SK-N-MC (cell line): ENCODE data around the gene SIX5.

Experiments used
- DNase-seq: peaks from one replicate; pipeline ENCODE4 v3.0.0-alpha.2; 2011; ENCODE audit warnings: low read depth, low spot score
- H3K27ac ChIP-seq: fragments of 200-600 bp; sonication (generic); 2 replicates; pipeline ENCODE4 v1.5.1; 2016; ENCODE audit warnings: mixed run types
- H3K36me3 ChIP-seq: fragments of 200-600 bp; sonication (generic); 2 replicates; pipeline ENCODE4 v1.6.1; 2017; ENCODE audit warnings: antibody characterized with exemption, low read length, mixed read lengths; ENCODE audit not compliant: insufficient read depth
- H3K4me3 ChIP-seq: fragments of 200-600 bp; sonication (generic); 2 replicates; pipeline ENCODE4 v1.5.1; 2016
- H3K9ac ChIP-seq: fragments of 200-600 bp; sonication (generic); 2 replicates; pipeline ENCODE4 v1.8.0; 2017; ENCODE audit warnings: mixed run types, mixed read lengths; ENCODE audit not compliant: insufficient read length
- H3K9me3 ChIP-seq: fragments of 200-600 bp; sonication (generic); 2 replicates; pipeline ENCODE4 v1.6.1; 2017; ENCODE audit warnings: low read depth, mild to moderate bottlenecking, antibody characterized with exemption, low read length, moderate library complexity, mixed read lengths
- EZH2 ChIP-seq: fragments of 200-600 bp; sonication (generic); IDR thresholded peaks from one replicate; pipeline ENCODE4 v1.6.1; 2017; ENCODE audit warnings: antibody characterized with exemption
- FOXP2 ChIP-seq: optimal IDR thresholded peaks from 2 replicates; pipeline ENCODE3; 2011; ENCODE audit warnings: mild to moderate bottlenecking, moderate library complexity; ENCODE audit not compliant: insufficient read depth; ENCODE audit errors: extremely low read length, control extremely low read depth
- POLR2AphosphoS5 ChIP-seq: IDR thresholded peaks from 2 replicates; pipeline ENCODE4 v1.6.1; 2012; ENCODE audit warnings: mild to moderate bottlenecking, low read depth, low read length, borderline replicate concordance

Gene SIX5

DNA sequence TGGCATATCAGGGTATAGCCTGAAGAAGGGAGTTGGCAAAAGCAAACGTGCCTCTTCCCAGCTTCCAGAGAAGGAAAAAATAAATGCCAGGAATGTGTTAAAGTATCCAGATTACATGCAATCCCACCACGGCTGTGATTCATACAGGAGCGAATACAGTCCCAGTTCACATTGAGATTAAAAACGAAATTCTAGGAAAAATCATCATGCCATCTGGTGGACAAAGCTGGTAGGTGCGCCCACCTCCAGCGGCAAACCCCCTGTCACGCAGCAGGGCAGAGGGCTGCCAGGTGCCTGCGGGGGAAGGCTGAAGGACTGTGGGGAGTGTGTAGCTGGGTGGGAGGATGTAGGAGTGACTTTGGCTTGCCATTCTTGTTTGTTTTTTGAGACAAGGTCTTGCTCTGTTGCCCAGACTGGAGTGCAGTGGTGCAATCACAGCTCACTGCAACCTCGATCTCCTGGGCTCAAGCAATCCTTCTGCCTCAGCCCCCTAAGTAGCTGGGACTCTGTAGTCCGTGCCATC is 30.0 kb upstream of the SIX5 start:
- Histone ChIP-seq H3K4me3 (0 out of 2 replicates have a peak overlapping the region, but pooled peaks have one; percentile 3), H3K27ac (no peak overlapping the region), H3K9me3 (no peaks in the 10 kb centered on the region), H3K36me3 (no peaks in the 10 kb centered on the region), H3K9ac (no peak overlapping the region)
- DNase-seq, result peak; percentile 14
- TF ChIP-seq EZH2 (no peak), FOXP2 (no peak), POLR2AphosphoS5 (no peak)

DNA sequence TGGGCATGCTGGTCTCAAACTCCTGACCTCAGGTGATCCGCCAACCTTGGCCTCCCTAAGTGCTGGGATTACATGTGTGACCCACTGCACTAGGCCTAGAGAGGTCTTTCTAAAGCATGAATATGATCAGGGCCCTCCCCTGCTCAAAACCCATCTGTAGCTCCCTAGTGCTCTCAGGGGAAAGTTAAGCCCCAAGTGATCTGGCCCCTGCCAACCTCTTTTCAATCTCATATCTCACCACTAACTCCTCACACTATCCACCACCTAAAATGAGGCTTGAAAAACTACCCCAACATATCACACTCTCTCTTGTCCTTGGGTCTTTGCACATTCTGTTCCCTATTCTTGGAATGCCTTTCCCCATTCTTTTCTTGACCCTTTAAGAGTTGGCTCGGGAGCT is 25.6 kb upstream of the SIX5 start:
- H3K36me3 ChIP-seq, result peaks cover 6% of the 10 kb centered on the region; the same call in 1 of the 2 replicates
- H3K9me3 ChIP-seq, result no peaks in the 10 kb centered on the region
- H3K4me3 ChIP-seq, result no peak overlapping the region
- H3K9ac ChIP-seq, result no peak overlapping the region
- no peak for DNase-seq
- TF ChIP-seq FOXP2 (no peak), POLR2AphosphoS5 (no peak), EZH2 (no peak)
- H3K27ac ChIP-seq, result no peak overlapping the region

DNA sequence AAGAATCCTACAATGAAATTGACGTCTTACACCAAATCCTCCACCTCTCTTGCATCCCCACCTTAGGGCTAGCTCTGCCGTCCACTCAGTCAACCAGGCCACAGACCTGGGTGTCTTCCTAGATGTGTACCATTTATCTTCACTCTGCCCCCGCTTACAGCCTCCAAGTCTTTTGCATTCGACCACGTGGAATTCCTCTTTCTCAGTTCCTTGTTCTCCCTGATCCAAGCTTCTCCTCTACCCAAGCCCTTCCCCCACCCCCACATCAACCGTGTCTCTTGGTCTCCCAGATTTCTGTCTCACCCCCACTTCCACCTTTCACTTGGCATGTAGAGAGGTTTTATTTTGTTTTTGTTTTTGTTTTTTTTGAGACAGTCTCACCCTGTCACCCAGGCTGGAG is 24.8 kb upstream of the SIX5 start:
- Histone ChIP-seq H3K36me3 (peaks cover 14% of the 10 kb centered on the region), H3K4me3 (no peak overlapping the region), H3K27ac (no peak overlapping the region), H3K9me3 (no peaks in the 10 kb centered on the region), H3K9ac (no peak overlapping the region)
- no peak for DNase-seq
- no peak for TF ChIP-seq EZH2
- no peak for TF ChIP-seq FOXP2
- TF ChIP-seq POLR2AphosphoS5, result no peak

DNA sequence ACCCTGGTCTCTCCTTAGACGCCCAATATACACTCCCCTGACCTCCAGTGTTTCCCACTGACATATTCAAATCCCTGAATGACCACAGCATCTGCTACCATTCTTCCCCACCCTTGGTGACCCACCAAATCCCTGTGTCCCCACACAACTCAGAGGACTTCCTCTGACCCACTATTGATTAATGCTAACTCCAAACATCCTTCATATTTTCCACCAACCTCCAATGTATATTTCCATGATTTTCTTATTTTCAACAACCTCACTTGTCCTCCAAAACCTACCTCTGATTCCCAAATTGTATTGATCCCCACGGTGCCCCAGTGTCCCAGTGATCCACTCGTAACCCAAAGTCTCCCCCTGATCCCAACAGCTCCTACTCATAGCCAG is 24.1 kb upstream of the SIX5 start:
- peaks cover 21% of the 10 kb centered on the region for H3K36me3 ChIP-seq
- H3K27ac ChIP-seq, result no peak overlapping the region
- no peaks in the 10 kb centered on the region for H3K9me3 ChIP-seq
- no peak overlapping the region for H3K9ac ChIP-seq
- TF ChIP-seq POLR2AphosphoS5, result no peak
- no peak for TF ChIP-seq EZH2
- no peak for TF ChIP-seq FOXP2
- peak overlapping the region; percentile 48 for H3K4me3 ChIP-seq
- DNase-seq, result no peak

DNA sequence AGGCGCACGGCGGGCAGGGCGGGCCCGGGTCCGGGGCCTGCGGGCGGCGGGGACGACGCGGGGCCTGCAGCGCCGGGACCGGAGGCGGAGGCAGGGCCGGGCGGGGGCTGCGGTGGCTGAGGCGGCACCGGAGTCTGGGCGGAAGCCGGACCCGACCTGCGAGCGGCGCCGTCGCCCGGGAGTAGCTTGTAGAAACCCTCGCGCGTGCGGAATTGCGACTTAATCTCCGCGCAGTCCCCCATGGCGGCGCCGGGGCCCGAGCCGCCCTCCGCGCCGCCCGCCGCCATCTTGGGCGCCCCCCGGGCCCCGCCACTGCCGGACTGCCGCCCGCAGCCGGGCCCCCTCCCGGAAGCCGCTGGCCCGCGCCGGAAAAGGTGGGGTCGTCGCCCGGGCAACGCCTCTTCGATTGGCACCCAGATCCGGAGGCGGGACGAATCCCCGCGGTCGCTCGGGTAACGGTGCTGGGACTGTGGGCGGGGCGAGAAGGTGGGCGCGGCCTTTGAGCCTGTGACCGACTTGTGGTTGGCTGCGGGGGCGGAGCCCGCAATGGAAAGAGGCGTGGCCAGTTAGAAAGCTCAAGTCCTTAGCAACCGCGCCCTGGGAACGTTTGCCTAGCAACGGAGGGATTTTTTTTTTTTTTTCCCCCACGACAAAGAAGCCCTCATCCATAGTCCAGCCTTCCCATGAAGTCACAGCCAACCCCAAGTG is 23.6 kb upstream of the SIX5 start, which contains the start of gene DMWD:
Gene DMWD (minus strand): TSS at position 376 of the 708 bp plus-strand sequence. CDS start 89 bp downstream, at position 287.
- peak; percentile 76 for TF ChIP-seq FOXP2
- TF ChIP-seq EZH2, result no peak
- Histone ChIP-seq H3K9me3 (no peaks in the 10 kb centered on the region), H3K36me3 (peaks cover 23% of the 10 kb centered on the region), H3K4me3 (peak within 1 kb of the TSS; percentile 90), H3K27ac (peak within 1 kb of the TSS; percentile 54; the same call in 1 of the 2 replicates), H3K9ac (peak within 1 kb of the TSS; percentile 90)
- peak; percentile 80 for DNase-seq

DNA sequence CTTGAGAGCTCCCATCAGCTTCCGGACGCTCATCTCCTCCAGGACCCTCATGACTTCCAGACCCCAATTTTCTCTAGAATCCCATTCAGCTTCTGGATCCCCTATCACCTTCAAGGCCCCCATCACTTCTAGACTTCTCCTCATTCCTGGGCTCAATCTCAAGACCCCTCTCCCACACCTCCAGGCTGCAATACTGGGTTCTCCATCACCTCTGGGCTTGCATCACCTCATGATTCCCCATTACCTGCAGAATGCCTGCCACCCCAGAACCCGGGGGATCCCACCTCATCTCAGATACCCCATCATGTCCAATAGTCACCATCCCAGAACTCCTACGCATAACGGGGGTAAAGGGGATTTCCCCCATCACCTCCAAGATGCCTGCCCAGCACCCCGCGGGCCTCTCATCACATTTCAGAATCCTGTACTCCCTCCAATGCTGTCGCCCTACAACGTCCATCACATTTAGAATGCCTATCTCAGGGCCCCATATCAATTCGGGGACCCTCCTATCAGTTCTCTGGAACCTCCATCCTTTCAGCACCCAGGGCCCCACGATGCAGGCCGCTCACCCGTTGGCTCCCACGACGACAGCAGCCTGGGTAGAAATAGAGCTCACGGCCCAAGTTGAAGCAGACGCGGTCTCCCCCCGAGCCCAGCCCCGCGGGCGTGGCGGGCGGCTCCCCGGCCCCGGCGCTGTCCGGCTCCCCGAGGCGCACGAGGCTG is 22.9 kb upstream of the SIX5 start:
- no peak for DNase-seq
- no peaks in the 10 kb centered on the region for H3K9me3 ChIP-seq

DNA sequence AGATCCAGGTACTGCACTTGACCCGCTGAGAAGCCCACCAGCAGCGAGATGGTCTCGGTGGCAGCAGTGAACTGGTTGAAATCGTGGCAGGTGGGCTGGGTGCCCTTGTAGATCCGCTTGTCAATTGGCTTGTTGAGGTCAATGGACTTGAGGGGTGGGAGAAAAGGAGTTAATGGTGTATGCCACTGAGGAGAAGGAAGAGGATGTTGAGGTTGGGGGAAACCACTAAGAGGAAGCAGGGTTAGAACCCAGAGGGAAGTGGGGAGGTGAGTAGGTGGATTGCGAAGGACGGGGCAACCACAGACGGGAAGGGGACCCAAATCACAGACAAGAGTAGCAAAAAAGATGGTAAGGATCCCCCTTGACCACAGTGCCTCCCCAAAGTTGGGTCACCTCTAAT is 21.9 kb upstream of the SIX5 start:
- H3K27ac ChIP-seq, result no peak overlapping the region
- H3K9me3 ChIP-seq, result no peaks in the 10 kb centered on the region
- TF ChIP-seq POLR2AphosphoS5, result no peak
- no peak for TF ChIP-seq FOXP2
- no peak for TF ChIP-seq EZH2
- H3K36me3 ChIP-seq, result peaks cover 32% of the 10 kb centered on the region
- DNase-seq, result no peak
- H3K4me3 ChIP-seq, result peak overlapping the region; percentile 90; the same call in 1 of the 2 replicates
- no peak overlapping the region for H3K9ac ChIP-seq

More for the DNA sequence above, 22.9 kb upstream of the SIX5 start:
- Histone ChIP-seq H3K27ac (no peak overlapping the region), H3K9ac (peak overlapping the region; percentile 90), H3K36me3 (peaks cover 23% of the 10 kb centered on the region), H3K4me3 (peak overlapping the region; percentile 90)
- TF ChIP-seq FOXP2 (no peak), EZH2 (no peak), POLR2AphosphoS5 (no peak)

DNA sequence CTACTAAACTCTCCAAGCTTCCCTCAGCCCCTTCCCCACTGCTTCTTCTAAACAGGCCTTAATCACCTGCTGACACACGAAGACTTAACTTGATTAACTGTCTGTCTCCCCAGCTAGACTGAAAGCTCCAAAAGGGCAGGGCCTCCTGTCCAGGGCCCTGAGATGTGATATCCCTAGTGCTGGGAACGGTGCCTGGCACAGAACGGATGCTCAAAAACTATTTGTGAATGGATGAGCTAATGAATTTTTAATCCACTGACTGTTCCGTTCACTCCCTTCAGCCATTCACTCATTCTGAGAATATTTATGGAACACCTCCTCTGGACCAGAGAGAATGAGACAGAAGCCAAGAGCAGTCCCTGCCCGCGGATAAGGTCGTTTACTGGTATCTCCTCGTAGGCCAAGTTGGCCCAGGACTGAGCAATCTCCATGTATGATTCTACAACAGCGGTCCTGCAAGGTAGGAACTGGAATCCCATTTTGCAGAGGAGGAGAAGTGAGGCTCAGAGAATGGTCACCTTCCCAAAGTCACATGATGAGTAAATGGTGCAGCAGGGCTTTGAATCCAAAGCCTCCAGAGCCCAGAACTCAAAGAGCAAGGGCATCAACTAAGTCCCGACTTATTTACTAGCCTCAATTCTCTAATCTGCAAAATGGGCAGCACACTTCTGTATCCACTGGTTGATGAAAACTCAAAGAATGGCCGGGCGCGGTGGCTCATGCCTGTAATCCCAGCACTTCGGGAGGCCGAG is 20.2 kb upstream of the SIX5 start:
- no peak for DNase-seq
- H3K36me3 ChIP-seq, result peaks cover 32% of the 10 kb centered on the region
- TF ChIP-seq POLR2AphosphoS5, result no peak
- TF ChIP-seq EZH2, result no peak
- no peak for TF ChIP-seq FOXP2
- no peak overlapping the region for H3K27ac ChIP-seq
- H3K4me3 ChIP-seq, result no peak overlapping the region
- H3K9me3 ChIP-seq, result no peaks in the 10 kb centered on the region
- H3K9ac ChIP-seq, result no peak overlapping the region
